GM12874 (cell line): ENCODE data around the gene SULT1A1.

Experiments
- TF ChIP-seq, protein P1 (sequence below): IDR thresholded peaks from 2 replicates; pipeline ENCODE4 v1.5.1; 2011; ENCODE audit warnings: low read depth, mild to moderate bottlenecking, control low read depth, low read length, moderate library complexity; ENCODE audit not compliant: insufficient read depth

Gene SULT1A1

GRCh38 chr16:28574925-28575324 lies 34.9 kb downstream of the SULT1A1 start:
- TF ChIP-seq, protein P1, sequence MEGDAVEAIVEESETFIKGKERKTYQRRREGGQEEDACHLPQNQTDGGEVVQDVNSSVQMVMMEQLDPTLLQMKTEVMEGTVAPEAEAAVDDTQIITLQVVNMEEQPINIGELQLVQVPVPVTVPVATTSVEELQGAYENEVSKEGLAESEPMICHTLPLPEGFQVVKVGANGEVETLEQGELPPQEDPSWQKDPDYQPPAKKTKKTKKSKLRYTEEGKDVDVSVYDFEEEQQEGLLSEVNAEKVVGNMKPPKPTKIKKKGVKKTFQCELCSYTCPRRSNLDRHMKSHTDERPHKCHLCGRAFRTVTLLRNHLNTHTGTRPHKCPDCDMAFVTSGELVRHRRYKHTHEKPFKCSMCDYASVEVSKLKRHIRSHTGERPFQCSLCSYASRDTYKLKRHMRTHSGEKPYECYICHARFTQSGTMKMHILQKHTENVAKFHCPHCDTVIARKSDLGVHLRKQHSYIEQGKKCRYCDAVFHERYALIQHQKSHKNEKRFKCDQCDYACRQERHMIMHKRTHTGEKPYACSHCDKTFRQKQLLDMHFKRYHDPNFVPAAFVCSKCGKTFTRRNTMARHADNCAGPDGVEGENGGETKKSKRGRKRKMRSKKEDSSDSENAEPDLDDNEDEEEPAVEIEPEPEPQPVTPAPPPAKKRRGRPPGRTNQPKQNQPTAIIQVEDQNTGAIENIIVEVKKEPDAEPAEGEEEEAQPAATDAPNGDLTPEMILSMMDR, result no peak

GRCh38 chr16:28573738-28574718 lies 35.8 kb downstream of the SULT1A1 start:
- TF ChIP-seq, protein P1, result no peak

DNA sequence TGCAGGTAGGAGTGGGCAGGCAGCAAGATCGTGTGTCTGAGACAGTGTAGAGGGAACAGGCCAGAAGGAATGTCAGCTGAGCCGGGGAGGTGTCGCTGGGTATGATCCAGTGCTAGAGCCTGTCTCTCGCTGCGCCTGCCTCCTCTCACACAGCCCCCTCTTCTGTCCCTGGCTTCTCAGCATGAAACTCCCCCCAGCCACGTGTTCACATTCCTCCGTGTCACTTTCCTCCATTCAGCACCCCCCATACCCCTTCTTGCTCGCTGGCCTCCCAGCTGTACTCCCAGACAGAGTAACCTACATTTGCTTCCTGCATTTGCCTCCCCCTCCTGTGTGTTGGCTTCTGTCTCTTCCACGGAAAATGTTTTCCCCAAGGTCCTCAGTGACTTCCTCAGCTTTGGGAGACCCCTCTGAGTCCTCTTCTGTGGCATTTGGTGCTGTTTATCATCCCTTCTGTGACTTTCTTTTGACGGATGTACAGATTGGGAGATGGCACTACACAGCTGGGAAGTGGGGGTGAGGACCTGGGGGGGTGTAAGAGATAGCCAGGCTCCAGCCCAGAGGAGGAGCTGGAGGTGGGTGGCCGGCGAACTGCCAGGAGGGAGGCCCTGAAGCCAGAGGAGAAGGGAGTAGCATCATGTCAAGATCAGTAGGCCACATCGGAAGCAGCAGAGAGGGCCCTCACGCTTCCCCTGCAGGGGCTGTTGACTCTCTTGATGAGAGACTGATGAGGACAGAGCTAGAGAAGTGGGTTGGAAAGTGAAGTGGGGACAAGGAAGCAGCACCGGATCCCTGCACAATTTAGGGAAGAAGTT lies 36.9 kb downstream of the SULT1A1 start:
- TF ChIP-seq, protein P1, result no peak

DNA sequence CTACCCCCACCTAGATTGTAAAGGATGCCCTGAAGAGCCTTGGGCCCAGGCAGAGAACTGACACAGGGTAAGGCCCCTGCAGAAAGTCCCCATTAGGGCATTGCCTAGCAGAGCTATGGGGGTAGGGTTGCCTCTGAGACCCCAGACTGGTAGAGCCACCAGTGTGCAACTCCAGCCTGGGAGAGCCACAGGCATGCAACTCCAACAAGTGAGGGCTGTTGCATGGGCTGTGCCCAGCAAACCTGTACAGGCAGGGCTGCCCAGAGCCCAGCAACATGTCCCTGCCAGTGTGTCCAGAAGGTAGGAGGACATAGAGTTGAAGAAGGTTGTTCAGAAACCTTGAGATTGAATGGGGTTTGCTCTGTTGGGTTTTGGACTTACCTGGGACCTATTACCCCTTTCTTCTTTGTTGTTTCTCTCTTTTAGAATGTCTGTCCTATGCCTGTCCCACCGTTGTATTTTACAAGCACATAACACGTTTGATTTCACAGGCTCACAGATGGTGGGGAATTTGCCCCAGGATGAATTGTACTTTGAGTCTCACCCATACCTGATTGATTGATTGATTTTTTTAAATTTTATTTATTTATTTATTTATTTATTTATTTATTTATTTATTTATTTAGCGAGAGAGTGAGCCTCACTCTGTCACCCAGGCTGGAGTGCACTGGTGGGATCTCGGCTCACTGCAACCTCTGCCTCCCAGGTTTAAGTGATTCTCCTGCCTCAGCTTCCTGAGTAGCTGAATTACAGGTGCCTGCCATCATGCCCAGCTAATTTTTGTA lies 39.7 kb downstream of the SULT1A1 start:
- TF ChIP-seq, protein P1, result no peak

DNA sequence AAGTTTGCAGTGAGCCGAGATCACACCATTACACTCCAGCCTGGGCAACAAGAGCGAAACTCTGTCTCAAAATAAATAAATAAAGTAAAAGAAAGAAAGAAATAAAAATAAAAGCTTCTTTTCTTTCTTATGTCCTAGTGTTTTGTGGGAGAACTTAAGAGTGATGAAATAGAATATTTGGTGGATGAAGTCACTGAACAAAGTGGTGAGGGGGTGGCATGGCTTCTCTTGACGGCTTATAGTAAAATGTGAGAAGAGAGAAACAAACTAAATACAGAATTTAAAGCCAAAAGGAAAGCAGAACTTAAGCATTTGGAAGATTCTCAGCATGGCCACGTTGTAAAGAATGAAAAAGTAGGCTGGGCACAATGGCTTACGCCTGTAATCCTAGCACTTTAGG lies 40.8 kb downstream of the SULT1A1 start:
- TF ChIP-seq, protein P1, result no peak

DNA sequence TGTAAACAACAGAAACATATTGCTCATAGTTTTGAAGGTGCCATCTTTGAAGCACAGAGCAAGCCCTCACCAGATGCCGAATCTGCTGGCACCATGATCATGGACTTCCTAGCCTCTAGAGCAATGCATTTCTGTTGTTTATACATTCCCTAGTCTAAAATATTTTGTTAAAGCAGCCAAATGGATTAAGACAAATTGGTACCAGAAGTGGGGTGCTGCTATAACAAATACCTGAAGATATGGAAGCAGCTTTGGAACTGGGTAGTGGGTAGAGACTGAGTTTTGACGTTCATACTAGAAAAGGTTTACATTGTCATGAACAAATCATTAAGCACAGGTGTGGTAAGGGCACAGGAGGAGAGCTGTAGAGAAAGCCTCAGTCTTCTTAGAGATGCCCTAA lies 42.6 kb downstream of the SULT1A1 start:
- TF ChIP-seq, protein P1, result no peak

- TF ChIP-seq, protein P1, result no peak
Observed at GRCh38 chr16:28563218-28563617, 46.6 kb downstream of the SULT1A1 start.
